ENCODE results near the gene SPATA6L. TPM values are rescaled to one million over a fixed set of nuclear protein-coding genes. Genes with fewer than 3 reads are reported as not detected.

The SPATA6L gene
- total RNA-seq, 1 donor from 2014 or later: 0.35 TPM

GRCh38 chr9:4596165-4596922 is 69.9 kb downstream of the SPATA6L start:
- Mint-ChIP-seq H3K36me3 (ENCODE audit: low read depth) (peaks cover 5% of the 10 kb centered on the region), H3K27ac (ENCODE audit: unreplicated experiment) (no peak overlapping the region), H3K27me3 (ENCODE audit: low read depth) (peaks cover 7% of the 10 kb centered on the region), H3K4me3 (ENCODE audit: unreplicated experiment) (no peak overlapping the region), H3K4me1 (ENCODE audit: low read depth) (peaks cover 13% of the 10 kb centered on the region), H3K9me3 (ENCODE audit: low read depth) (no peaks in the 10 kb centered on the region)
- TF ChIP-seq CTCF (IDR thresholded peaks at IDR 0.05): no peak
- no peak for DNase-seq (ENCODE audit: low spot score)

GRCh38 chr9:4594994-4595393 is 71.3 kb downstream of the SPATA6L start:
- Mint-ChIP-seq H3K27ac (ENCODE audit: unreplicated experiment) (no peak overlapping the region), H3K9me3 (ENCODE audit: low read depth) (no peaks in the 10 kb centered on the region), H3K4me3 (ENCODE audit: unreplicated experiment) (no peak overlapping the region), H3K36me3 (ENCODE audit: low read depth) (peaks cover 1% of the 10 kb centered on the region), H3K27me3 (ENCODE audit: low read depth) (no peaks in the 10 kb centered on the region), H3K4me1 (ENCODE audit: low read depth) (peaks cover 17% of the 10 kb centered on the region)
- DNase-seq (ENCODE audit: low spot score): no peak
- TF ChIP-seq CTCF (IDR thresholded peaks at IDR 0.05): no peak

- no peak for DNase-seq (ENCODE audit: low spot score)
- Mint-ChIP-seq H3K4me3 (ENCODE audit: unreplicated experiment) (no peak overlapping the region), H3K9me3 (ENCODE audit: low read depth) (no peaks in the 10 kb centered on the region), H3K36me3 (ENCODE audit: low read depth) (peaks cover 1% of the 10 kb centered on the region), H3K27me3 (ENCODE audit: low read depth) (no peaks in the 10 kb centered on the region), H3K27ac (ENCODE audit: unreplicated experiment) (no peak overlapping the region), H3K4me1 (ENCODE audit: low read depth) (peaks cover 17% of the 10 kb centered on the region)
- TF ChIP-seq CTCF (IDR thresholded peaks at IDR 0.05): no peak
Measured at GRCh38 chr9:4594545-4594944, 71.7 kb downstream of the SPATA6L start.

- peaks cover 17% of the 10 kb centered on the region for H3K4me1 Mint-ChIP-seq (ENCODE audit: low read depth)
- H3K4me3 Mint-ChIP-seq (ENCODE audit: unreplicated experiment): no peak overlapping the region
- no peak for TF ChIP-seq CTCF (IDR thresholded peaks at IDR 0.05)
- no peak overlapping the region for H3K27ac Mint-ChIP-seq (ENCODE audit: unreplicated experiment)
- H3K27me3 Mint-ChIP-seq (ENCODE audit: low read depth): no peaks in the 10 kb centered on the region
- H3K9me3 Mint-ChIP-seq (ENCODE audit: low read depth): no peaks in the 10 kb centered on the region
- no peak for DNase-seq (ENCODE audit: low spot score)
- H3K36me3 Mint-ChIP-seq (ENCODE audit: low read depth): peaks cover 1% of the 10 kb centered on the region
Measured at GRCh38 chr9:4592886-4593285, 73.4 kb downstream of the SPATA6L start.

- Mint-ChIP-seq H3K27ac (ENCODE audit: unreplicated experiment) (no peak overlapping the region), H3K27me3 (ENCODE audit: low read depth) (no peaks in the 10 kb centered on the region), H3K36me3 (ENCODE audit: low read depth) (peaks cover 1% of the 10 kb centered on the region), H3K4me3 (ENCODE audit: unreplicated experiment) (no peak overlapping the region), H3K4me1 (ENCODE audit: low read depth) (peaks cover 17% of the 10 kb centered on the region), H3K9me3 (ENCODE audit: low read depth) (no peaks in the 10 kb centered on the region)
- TF ChIP-seq CTCF (IDR thresholded peaks at IDR 0.05): no peak
- DNase-seq (ENCODE audit: low spot score): no peak
Measured at GRCh38 chr9:4592295-4592694, 74.0 kb downstream of the SPATA6L start.
